K562 (cell line): ENCODE data around the gene VPS9D1. TPM values are rescaled to one million over a fixed set of nuclear protein-coding genes. Genes with fewer than 3 reads are reported as not detected.

ENCODE experiments used
- ARID2 ChIP-seq: fragments of 450-650 bp; IDR thresholded peaks from 2 replicates; pipeline ENCODE4 v1.6.1; 2017; ENCODE audit warnings: antibody characterized with exemption, mild to moderate bottlenecking
- ATF3 ChIP-seq, 2 experiments: fragments of 450-650 bp in 1 of 2; sonication (generic) in 1 of 2; formaldehyde crosslinking in 1 of 2; IDR thresholded peaks in 1 of 2; conservative IDR thresholded peaks in 1 of 2; 2 replicates each; pipeline versions ENCODE4 v1.6.1 to v1.8.1; 2016 to 2023; ENCODE audit warnings: mild to moderate bottlenecking in 2 of 2, moderate library complexity in 2 of 2, inconsistent platforms in 1 of 2, missing genetic modification reagents in 1 of 2
- CUX1 ChIP-seq: fragments of 200-800 bp; sonication (Bioruptor generic); IDR thresholded peaks from 2 replicates; pipeline ENCODE4 v1.6.1; 2016; ENCODE audit warnings: missing genetic modification characterization, missing compliant biosample characterization
- GABPB2 ChIP-seq: fragments of 250-450 bp; sonication (Bioruptor Pico); conservative IDR thresholded peaks from 2 replicates; pipeline ENCODE4 v1.5.1; 2021; ENCODE audit warnings: mild to moderate bottlenecking
- MYBL2 ChIP-seq, 2 experiments: fragments of 450-650 bp in 1 of 2; sonication (generic) in 1 of 2; formaldehyde crosslinking in 1 of 2; IDR thresholded peaks; 2 replicates each; pipeline versions ENCODE4 v1.6.1 to v1.8.1; 2017 to 2022; ENCODE audit warnings: borderline replicate concordance in 1 of 2, inconsistent platforms in 1 of 2, low read depth in 1 of 2, mild to moderate bottlenecking in 1 of 2, missing genetic modification reagents in 1 of 2, moderate library complexity in 1 of 2
- NCOA1 ChIP-seq: fragments of 450-650 bp; IDR thresholded peaks from 2 replicates; pipeline ENCODE4 v1.6.1; 2016; ENCODE audit warnings: low read depth
- NCOA6 ChIP-seq: fragments of 450-650 bp; IDR thresholded peaks from 2 replicates; pipeline ENCODE4 v1.6.1; 2017; ENCODE audit warnings: mild to moderate bottlenecking
- POLR2B ChIP-seq: fragments of 450-650 bp; IDR thresholded peaks from 2 replicates; pipeline ENCODE4 v1.6.1; 2018; ENCODE audit warnings: low read depth; ENCODE audit not compliant: partially characterized antibody
- POLR2G ChIP-seq: fragments of 200-400 bp; formaldehyde crosslinking; IDR thresholded peaks from 2 replicates; pipeline ENCODE4 v1.6.1; 2017; ENCODE audit warnings: low read depth, mild to moderate bottlenecking, antibody characterized with exemption, low read length, moderate library complexity
- SIN3B ChIP-seq: fragments of 450-650 bp; IDR thresholded peaks from 2 replicates; pipeline ENCODE4 v1.6.1; 2017; ENCODE audit warnings: low read depth, mild to moderate bottlenecking, moderate library complexity
- TSC22D4 ChIP-seq: fragments of 450-650 bp; IDR thresholded peaks from 2 replicates; pipeline ENCODE4 v1.6.1; 2016; ENCODE audit warnings: missing genetic modification characterization, missing biosample characterization, control low read depth
- ZBTB26 ChIP-seq: fragments of 450-650 bp; formaldehyde crosslinking; IDR thresholded peaks from 2 replicates; pipeline ENCODE4 v1.4.0; 2022; ENCODE audit warnings: missing genetic modification characterization
- ZBTB7A ChIP-seq: IDR thresholded peaks from 2 replicates; pipeline ENCODE4 v1.6.1; 2011; ENCODE audit warnings: low read depth, mild to moderate bottlenecking, low read length, moderate library complexity, borderline replicate concordance; ENCODE audit not compliant: control insufficient read depth
- ZNF232 ChIP-seq: sonication (generic); formaldehyde crosslinking; IDR thresholded peaks from 2 replicates; pipeline ENCODE4 v1.8.0; 2022; ENCODE audit warnings: mild to moderate bottlenecking, missing genetic modification reagents
- ZNF589 ChIP-seq: fragments of 200-800 bp; sonication (Bioruptor generic); IDR thresholded peaks from 2 replicates; pipeline ENCODE4 v1.6.1; 2016; ENCODE audit warnings: low read depth, missing genetic modification characterization, missing compliant biosample characterization
- ZNF609 ChIP-seq: sonication (generic); formaldehyde crosslinking; IDR thresholded peaks from 2 replicates; pipeline ENCODE4 v1.8.1; 2023; ENCODE audit warnings: missing genetic modification reagents, mild to moderate bottlenecking, borderline replicate concordance
- polyA plus RNA-seq, 8 experiments: library from polyadenylated mRNA; depleted of rRNA in 4 of 8; stranded (reverse) in 5 of 8; unstranded in 3 of 8; fragments of >200 nt; fragmentation: Nextera tagmentation in 2 of 8; fragmentation: Illumina TruSeq in 1 of 8; extraction: Ambion mirVana in 2 of 8; extraction: Trizol in 1 of 8; gene quantifications; 2 replicates each; pipeline versions ENCODE4 v1.2.1 to v1.2.3, GENCODE V29; 2011 to 2014; ENCODE audit warnings: inconsistent platforms in 1 of 8, missing spikeins in 1 of 8
- total RNA-seq, 7 experiments: library from RNA; depleted of rRNA in 6 of 7; stranded (reverse); fragments of >200 nt in 6 of 7; fragmentation: Illumina TruSeq in 2 of 7; extraction: Trizol in 2 of 7; gene quantifications; 2 replicates each; pipeline versions ENCODE4 v1.2.1 to v1.2.3, GENCODE V29; 2011 to 2021; ENCODE audit warnings: low replicate concordance in 1 of 7

The VPS9D1 gene
- total and polyA plus RNA-seq, 9 of the 15 experiments (the other 6 are each of a cell fraction or from before 2014, with no cell fraction given), result 0.33 to 3.1 (median 1.1) TPM

- TF ChIP-seq MYBL2 (IDR thresholded peaks at IDR 0.05; ENCODE audit: low read depth) (no peak), MYBL2 (CRISPR knock-in tag; IDR thresholded peaks at IDR 0.05; ENCODE audit: borderline replicate concordance) (no peak), ARID2 (no peak), CUX1 (CRISPR knock-in tag) (no peak), ZBTB7A (no peak), ZNF589 (no peak), POLR2G (peak; percentile 75), NCOA6 (no peak), ZNF609 (CRISPR knock-in tag) (no peak), ZBTB26 (CRISPR knock-in tag) (no peak), SIN3B (no peak), ZNF232 (CRISPR knock-in tag) (no peak), POLR2B (peak; percentile 16), GABPB2 (CRISPR knock-in tag) (no peak), NCOA1 (no peak), TSC22D4 (no peak), ATF3 (IDR thresholded peaks at IDR 0.05) (no peak), ATF3 (CRISPR knock-in tag; conservative IDR thresholded peaks at IDR 0.05) (no peak)
These were observed 13.1 kb upstream of the VPS9D1 start (continued) for GRCh38 chr16:89733792-89734191.
